PC-3 (cell line): Measurements from ENCODE around the gene REEP1. TPM values are rescaled to one million over a fixed set of nuclear protein-coding genes. Genes with fewer than 3 reads are reported as not detected.

Experiments used
- ATAC-seq: fragments of 200-7000 bp; cut with Tn5 transposase; 2 replicates; pipeline ENCODE4 v1.9.1; 2020; ENCODE audit warnings: mild to moderate bottlenecking, moderate library complexity
- BruUV-seq: library from RNA; stranded (reverse); fragments of 400-500 nt; replicated peaks from 2 replicates; lab custom pipeline; 2021; lab: Mats Ljungman, UMichigan
- CTCF ChIA-PET: fragments of 300-600 bp; sonication (Branson Sonifier 250); formaldehyde crosslinking; loops from one replicate; lab custom pipeline; 2022; ENCODE audit warnings: antibody characterized with exemption; lab: Charles Lee
- POLR2A ChIA-PET: fragments of 300-600 bp; sonication (Branson Sonifier 250); formaldehyde crosslinking; loops from one replicate; lab custom pipeline; 2022; ENCODE audit warnings: antibody characterized with exemption; ENCODE audit not compliant: unreplicated experiment; lab: Charles Lee
- DNase-seq: peaks from one replicate; pipeline ENCODE4 v3.0.0-alpha.2; 2015
- H2AFZ ChIP-seq: fragments of 300-600 bp; sonication (generic); 2 replicates; pipeline ENCODE4 v1.6.0; 2016; ENCODE audit warnings: antibody characterized with exemption, low read length
- H3F3A ChIP-seq: fragments of 300-600 bp; sonication (generic); one replicate; pipeline ENCODE4 v1.6.0; 2017; ENCODE audit warnings: antibody characterized with exemption, low read length, control low read depth, mild to moderate bottlenecking; ENCODE audit not compliant: unreplicated experiment
- H3K27ac ChIP-seq: fragments of 300-600 bp; sonication (generic); 2 replicates; pipeline ENCODE4 v1.5.1; 2016; ENCODE audit warnings: mild to moderate bottlenecking, low read length
- H3K27me3 ChIP-seq: fragments of 300-600 bp; sonication (generic); 2 replicates; pipeline ENCODE4 v1.6.1; 2016; ENCODE audit warnings: low read length, mixed read lengths
- H3K36me3 ChIP-seq: fragments of 300-600 bp; sonication (generic); 2 replicates; pipeline ENCODE4 v1.6.1; 2016; ENCODE audit warnings: low read depth, mixed run types, low read length, mixed read lengths
- H3K4me1 ChIP-seq: fragments of 300-600 bp; sonication (generic); 2 replicates; pipeline ENCODE4 v1.5.1; 2016; ENCODE audit warnings: low read length; ENCODE audit not compliant: insufficient read depth
- H3K4me2 ChIP-seq: fragments of 300-600 bp; sonication (generic); 2 replicates; pipeline ENCODE4 v1.6.0; 2016; ENCODE audit warnings: low read length
- H3K4me3 ChIP-seq: fragments of 300-600 bp; sonication (generic); 2 replicates; pipeline ENCODE4 v1.5.1; 2016; ENCODE audit warnings: mild to moderate bottlenecking, low read length, mixed read lengths
- H3K79me2 ChIP-seq: fragments of 300-600 bp; sonication (generic); 2 replicates; pipeline ENCODE4 v1.6.1; 2017; ENCODE audit warnings: low read length, mixed read lengths
- H3K9ac ChIP-seq: fragments of 300-600 bp; sonication (generic); 2 replicates; pipeline ENCODE4 v1.6.0; 2016; ENCODE audit warnings: mild to moderate bottlenecking, low read length
- H3K9me2 ChIP-seq: fragments of 300-600 bp; sonication (generic); replicated peaks from 2 replicates; pipeline ENCODE4 v1.6.1; 2016; ENCODE audit warnings: mixed run types, low read length, mixed read lengths
- H3K9me3 ChIP-seq: fragments of 300-600 bp; sonication (generic); 2 replicates; pipeline ENCODE4 v1.6.1; 2016; ENCODE audit warnings: low read length, mixed read lengths
- H4K20me1 ChIP-seq: fragments of 300-600 bp; sonication (generic); 2 replicates; pipeline ENCODE4 v1.6.1; 2016; ENCODE audit warnings: low read length, mixed read lengths
- EZH2 ChIP-seq: fragments of 300-600 bp; sonication (generic); IDR thresholded peaks from one replicate; pipeline ENCODE4 v1.6.1; 2017; ENCODE audit warnings: antibody characterized with exemption, mild to moderate bottlenecking, low read length; ENCODE audit not compliant: unreplicated experiment
- EZH2phosphoT487 ChIP-seq: fragments of 300-600 bp; sonication (generic); IDR thresholded peaks from 2 replicates; pipeline ENCODE4 v1.6.1; 2018; ENCODE audit warnings: mild to moderate bottlenecking, antibody characterized with exemption, low read length, borderline replicate concordance
- intact Hi-C: fragments of 100-400 bp; cut with micrococcal nuclease; formaldehyde crosslinking; loops from 2 replicates; pipeline ENCODE4 v1.9.0; 2023
- total RNA-seq: library from RNA; depleted of rRNA; stranded (reverse); fragments of >200 nt; gene quantifications from 2 replicates; pipeline ENCODE4 v1.2.3, GENCODE V29; 2014
- TF ChIP-seq, protein P1 (sequence below): fragments of 300-600 bp; sonication (generic); conservative IDR thresholded peaks from 2 replicates; pipeline ENCODE4 v1.5.1; 2017; ENCODE audit warnings: antibody characterized with exemption, low read depth, mild to moderate bottlenecking, low read length

The REEP1 gene
- total RNA-seq, 1 experiment from 2014 or later, result not detected

DNA sequence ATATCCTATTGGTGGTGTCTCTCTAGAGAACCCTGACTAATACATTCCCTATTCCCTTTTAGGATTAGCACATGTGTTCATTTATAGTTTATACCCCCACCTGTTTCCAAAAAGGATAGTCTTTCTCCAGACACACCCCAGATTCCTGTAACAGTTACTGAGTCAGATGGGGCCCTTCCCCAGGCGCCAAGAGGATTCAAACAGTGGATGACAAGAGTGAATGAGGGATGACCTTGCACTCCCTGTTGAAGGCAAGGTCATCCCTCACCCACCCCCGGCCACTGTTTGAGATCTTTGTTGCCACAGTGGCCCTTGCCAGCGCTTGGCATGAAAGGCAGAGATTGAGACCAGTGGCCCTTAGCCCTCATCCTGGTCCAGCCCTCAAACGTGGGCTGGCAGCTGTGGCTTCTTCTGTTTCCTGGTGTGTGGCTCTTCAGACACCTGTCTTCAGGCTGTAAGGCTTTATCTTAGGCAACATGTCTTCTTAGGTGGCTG is 15.3 kb upstream of the REEP1 start:
- no peak for ATAC-seq
- Histone ChIP-seq H3K27ac (no peak overlapping the region), H3K4me3 (no peak overlapping the region), H3K9ac (no peak overlapping the region), H3K4me1 (no peaks in the 10 kb centered on the region), H3K36me3 (no peaks in the 10 kb centered on the region), H2AFZ (no peak overlapping the region), H3F3A (no peaks in the 10 kb centered on the region), H3K79me2 (no peaks in the 10 kb centered on the region), H3K27me3 (peaks cover 27% of the 10 kb centered on the region), H4K20me1 (no peaks in the 10 kb centered on the region), H3K9me3 (no peaks in the 10 kb centered on the region), H3K4me2 (no peak overlapping the region), H3K9me2 (no peaks in the 10 kb centered on the region)
- no peak for TF ChIP-seq EZH2
- TF ChIP-seq, protein P1, sequence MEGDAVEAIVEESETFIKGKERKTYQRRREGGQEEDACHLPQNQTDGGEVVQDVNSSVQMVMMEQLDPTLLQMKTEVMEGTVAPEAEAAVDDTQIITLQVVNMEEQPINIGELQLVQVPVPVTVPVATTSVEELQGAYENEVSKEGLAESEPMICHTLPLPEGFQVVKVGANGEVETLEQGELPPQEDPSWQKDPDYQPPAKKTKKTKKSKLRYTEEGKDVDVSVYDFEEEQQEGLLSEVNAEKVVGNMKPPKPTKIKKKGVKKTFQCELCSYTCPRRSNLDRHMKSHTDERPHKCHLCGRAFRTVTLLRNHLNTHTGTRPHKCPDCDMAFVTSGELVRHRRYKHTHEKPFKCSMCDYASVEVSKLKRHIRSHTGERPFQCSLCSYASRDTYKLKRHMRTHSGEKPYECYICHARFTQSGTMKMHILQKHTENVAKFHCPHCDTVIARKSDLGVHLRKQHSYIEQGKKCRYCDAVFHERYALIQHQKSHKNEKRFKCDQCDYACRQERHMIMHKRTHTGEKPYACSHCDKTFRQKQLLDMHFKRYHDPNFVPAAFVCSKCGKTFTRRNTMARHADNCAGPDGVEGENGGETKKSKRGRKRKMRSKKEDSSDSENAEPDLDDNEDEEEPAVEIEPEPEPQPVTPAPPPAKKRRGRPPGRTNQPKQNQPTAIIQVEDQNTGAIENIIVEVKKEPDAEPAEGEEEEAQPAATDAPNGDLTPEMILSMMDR, result no peak
- no peak for TF ChIP-seq EZH2phosphoT487
- no peak for DNase-seq
- ChIA-PET CTCF (no interaction called here), POLR2A (no interaction called here)
- intact Hi-C loops, result no loop called here
- no TSS peak for BruUV-seq

GRCh38 chr2:86352137-86352726 is 14.8 kb upstream of the REEP1 start:
- no peak overlapping the region for H3K4me2 ChIP-seq
- no peaks in the 10 kb centered on the region for H4K20me1 ChIP-seq
- DNase-seq (no peak), ATAC-seq (no peak)
- no peaks in the 10 kb centered on the region for H3K36me3 ChIP-seq
- H3K4me3 ChIP-seq, result no peak overlapping the region
- H3K4me1 ChIP-seq, result no peaks in the 10 kb centered on the region
- POLR2A ChIA-PET, result no interaction called here
- H3K27ac ChIP-seq, result no peak overlapping the region
- no TSS peak for BruUV-seq
- peaks cover 31% of the 10 kb centered on the region for H3K27me3 ChIP-seq
- CTCF ChIA-PET, result no interaction called here
- no peaks in the 10 kb centered on the region for H3F3A ChIP-seq
- no peaks in the 10 kb centered on the region for H3K9me2 ChIP-seq
- TF ChIP-seq, protein P1, result no peak
- TF ChIP-seq EZH2 (no peak), EZH2phosphoT487 (no peak)
- H3K9ac ChIP-seq, result no peak overlapping the region
- H3K9me3 ChIP-seq, result no peaks in the 10 kb centered on the region
- H3K79me2 ChIP-seq, result no peaks in the 10 kb centered on the region
- intact Hi-C loops, result no loop called here
- H2AFZ ChIP-seq, result no peak overlapping the region

GRCh38 chr2:86350751-86351150 is 13.3 kb upstream of the REEP1 start:
- TF ChIP-seq, protein P1, result no peak
- TF ChIP-seq EZH2, result no peak
- no peak for TF ChIP-seq EZH2phosphoT487

More at GRCh38 chr2:86350751-86351150, 13.3 kb upstream of the REEP1 start:
- Histone ChIP-seq H3K36me3 (no peaks in the 10 kb centered on the region), H3K27me3 (peaks cover 34% of the 10 kb centered on the region), H3F3A (no peaks in the 10 kb centered on the region), H2AFZ (no peak overlapping the region), H3K27ac (no peak overlapping the region), H3K9me2 (no peaks in the 10 kb centered on the region), H3K4me3 (no peak overlapping the region), H3K4me1 (no peaks in the 10 kb centered on the region), H3K9me3 (no peaks in the 10 kb centered on the region), H3K9ac (no peak overlapping the region), H3K4me2 (no peak overlapping the region), H3K79me2 (no peaks in the 10 kb centered on the region), H4K20me1 (no peaks in the 10 kb centered on the region)
- CTCF ChIA-PET, result no interaction called here
- BruUV-seq, result no TSS peak
- DNase-seq, result no peak
- intact Hi-C loops, result no loop called here
- POLR2A ChIA-PET, result no interaction called here
- ATAC-seq, result no peak
